Cardiac septum (tissue), 1 donor: ENCODE measurements around the gene RYK. TPM values are rescaled to one million over a fixed set of nuclear protein-coding genes. Genes with fewer than 3 reads are reported as not detected.

Source experiments
- DNase-seq: peaks from one replicate; pipeline ENCODE4 v3.0.0-alpha.2; 2020; ENCODE audit warnings: low spot score
- intact Hi-C: fragments of 100-400 bp; cut with DNase I; formaldehyde crosslinking; loops from one replicate; pipeline ENCODE4 v1.14.0; 2022
- total RNA-seq: library from RNA; stranded (reverse); fragmentation: NEBNext Ultra II Directional; extraction: Animal tissue kit (Norgen Biotek cat#: 25700); gene quantifications from one replicate; pipeline ENCODE4 v1.2.1, GENCODE V29; 2021
- donor health status: DM: no; HTN: no; CAD: no.

The RYK gene
- total RNA-seq, 1 donor from 2014 or later = 44.2 TPM

GRCh38 chr3:134260987-134261386, 10.3 kb upstream of the RYK start:
- no peak for DNase-seq
- intact Hi-C loops = no loop called here

DNA sequence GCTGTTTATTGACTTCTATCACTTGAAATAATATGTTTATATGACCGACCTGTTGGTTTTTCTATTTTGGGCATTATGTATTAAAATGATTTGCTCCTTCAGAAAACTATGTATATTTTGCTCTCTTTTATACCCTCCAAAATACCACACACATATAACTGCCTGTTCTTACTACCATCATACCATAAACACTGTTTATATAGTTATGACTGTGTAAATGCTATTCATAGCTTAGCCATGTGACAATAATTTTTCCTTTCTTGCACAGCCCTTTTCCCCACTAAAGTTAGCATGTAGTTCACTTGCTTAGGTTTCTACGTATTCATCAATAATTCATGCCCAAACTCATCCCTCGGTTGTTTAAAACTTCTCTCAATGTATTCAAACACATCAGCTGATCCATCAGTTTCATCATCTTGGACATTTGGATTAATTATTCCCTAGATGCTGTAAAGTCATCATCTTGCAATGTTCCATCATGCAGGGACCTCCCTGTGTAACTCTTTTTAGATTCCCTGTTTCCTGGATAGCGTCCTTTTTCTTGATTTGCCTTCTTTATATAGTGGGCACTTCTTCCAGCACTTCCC, 8.2 kb upstream of the RYK start:
- DNase-seq = no peak
- intact Hi-C loops = no loop called here

DNA sequence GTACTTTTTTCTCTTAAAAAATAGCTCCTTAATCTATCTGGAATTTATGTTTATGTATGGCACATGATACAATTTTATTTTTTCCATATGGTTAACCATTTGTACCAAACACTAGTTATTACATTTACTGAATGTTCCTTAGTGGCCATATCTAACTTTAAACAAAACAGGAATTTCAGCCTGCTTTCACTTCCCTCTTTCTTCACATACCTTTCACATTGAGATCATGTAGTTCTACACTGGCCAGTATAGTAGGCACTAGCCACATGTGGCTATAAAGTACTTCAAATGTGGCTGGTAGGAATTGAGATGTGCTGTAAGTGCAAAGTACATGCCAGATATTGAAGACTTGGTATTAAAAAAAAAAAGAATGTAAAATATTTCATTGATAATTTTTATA, 4.7 kb upstream of the RYK start:
- intact Hi-C loops = no loop called here

DNA sequence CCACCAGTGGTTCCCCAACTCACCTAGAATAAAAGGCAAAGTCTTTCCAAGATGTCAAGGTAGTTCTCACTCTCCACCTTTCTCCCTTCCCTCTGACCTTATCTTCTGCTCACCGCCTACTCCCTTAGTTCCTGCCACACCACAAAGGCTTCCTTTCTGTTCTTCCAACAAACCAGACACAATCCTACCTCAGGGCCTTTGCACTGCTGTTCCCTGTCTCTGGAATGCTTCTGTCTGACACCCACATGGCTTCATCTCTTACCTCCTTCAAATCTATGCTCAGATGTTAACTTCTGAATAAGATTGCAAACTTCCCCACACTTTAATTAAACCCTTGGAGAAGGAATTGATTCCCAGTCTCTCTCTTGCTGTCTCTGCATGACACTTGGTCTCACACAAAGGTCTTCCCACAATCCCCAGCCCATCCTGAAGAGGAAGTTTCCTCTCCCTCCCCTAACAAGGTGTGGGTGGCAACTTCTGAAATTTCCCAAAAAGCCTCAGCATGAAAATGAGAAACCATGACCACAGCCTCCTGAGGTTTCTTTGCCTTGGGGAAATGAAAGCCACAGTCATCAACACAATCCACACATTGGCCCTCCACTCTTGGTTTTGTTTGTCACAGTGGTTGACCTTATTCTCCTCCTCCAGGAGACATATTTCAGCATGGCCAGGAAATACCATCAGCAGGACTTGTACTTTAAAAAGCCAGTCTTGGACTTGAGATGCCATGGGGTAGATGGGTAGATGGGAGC, 3.0 kb upstream of the RYK start:
- no peak for DNase-seq
- intact Hi-C loops = loop anchor here (5.0 kb wide), 1 partner anchor 119 kb away; the partner anchor contains the start of gene AMOTL2

More for the DNA sequence above, 4.7 kb upstream of the RYK start:
- DNase-seq = no peak

DNA sequence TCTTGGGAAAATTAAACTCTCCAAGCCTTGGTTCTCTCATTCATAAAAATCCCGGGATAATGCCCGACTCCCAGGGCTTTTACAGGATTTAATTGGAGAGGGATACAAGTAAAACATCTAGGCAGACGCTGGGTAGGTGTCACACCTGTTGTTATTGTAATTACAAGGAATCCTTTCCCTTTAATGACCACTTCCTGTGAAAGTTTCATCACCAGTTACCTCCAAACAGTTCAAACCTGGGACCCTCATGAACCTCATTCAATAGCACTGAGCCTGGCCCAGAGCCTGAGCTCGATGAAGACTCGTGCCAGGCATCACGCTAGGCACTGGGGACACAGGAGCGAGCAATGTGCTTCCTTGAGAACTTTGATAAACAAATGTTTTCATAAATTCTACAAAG, 2.1 kb upstream of the RYK start:
- DNase-seq = no peak
- intact Hi-C loops = loop anchor here (5.0 kb wide), 1 partner anchor 120 kb away; the partner anchor contains the start of gene AMOTL2

DNA sequence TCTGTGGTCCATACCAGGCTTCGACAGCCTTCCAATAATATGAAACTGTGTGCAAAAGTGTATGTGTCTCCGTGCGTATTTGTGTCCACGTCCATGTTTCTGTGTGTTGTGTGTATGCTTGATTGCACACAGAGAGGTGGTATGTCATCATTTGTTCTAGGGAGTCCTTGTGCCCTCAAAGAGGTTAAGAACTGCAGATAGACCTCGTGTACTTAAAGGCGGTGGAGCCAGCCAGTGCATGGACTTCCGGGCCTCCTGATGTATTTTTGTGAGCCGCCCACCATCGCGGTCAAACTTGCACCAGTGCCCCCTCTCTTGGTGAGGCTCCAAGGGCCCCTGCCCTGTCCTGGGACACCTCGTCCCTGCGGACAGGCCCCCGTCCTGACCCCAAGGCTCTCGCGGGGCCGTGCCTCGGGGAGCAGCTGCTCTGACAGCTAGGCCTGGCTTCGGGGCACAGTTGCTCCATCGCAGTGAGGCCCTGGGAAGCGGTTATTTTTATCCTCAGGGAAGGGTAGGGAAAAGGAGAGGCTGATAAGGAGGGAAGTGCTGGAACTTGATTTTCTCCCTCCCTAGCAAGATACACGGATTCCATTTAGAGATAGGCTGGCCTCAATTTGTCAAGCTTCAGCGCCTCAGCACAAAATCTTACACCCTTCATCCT, 1.2 kb upstream of the RYK start:
- no peak for DNase-seq
- intact Hi-C loops = loop anchor here (5.0 kb wide), 1 partner anchor 120 kb away; the partner anchor contains the start of gene AMOTL2

DNA sequence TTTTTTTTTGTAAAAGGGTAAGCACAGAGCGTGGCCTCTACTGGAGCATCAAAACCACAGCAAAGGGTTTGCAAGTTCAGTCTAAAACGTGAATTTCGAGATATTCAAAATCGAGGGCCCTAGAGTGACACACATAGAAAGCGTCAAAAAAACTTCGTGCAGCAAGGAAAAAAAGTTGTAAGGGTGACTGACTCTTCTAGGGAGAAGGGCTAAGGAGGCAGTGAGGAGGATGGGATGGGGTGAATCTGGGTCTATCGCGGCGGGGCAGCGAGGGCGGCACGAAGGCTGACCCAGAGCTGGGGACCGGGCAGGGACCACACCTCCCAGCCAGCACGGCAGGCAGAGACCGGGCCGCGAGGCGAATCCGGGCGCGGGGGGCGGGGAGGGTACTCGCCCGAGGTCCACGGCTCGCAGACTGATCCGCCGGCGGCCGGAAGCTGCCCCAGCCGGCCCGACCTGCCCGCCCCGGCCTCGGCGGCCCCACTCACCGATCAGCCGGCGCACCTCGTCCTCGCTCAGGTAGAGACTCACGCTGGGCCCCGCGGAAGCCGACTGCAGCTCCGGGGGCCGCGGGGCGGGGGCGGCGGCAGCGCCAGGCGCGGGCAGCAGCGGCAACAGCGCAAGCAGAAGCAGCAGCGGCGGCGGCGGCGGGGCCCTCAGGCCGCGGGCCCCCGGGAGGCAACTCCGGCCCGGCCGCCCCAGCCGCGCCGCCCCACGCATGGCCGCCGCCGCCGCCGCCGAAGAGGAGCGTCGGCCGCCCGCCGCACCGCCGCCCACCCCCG, 533 bp downstream of the RYK start:
- intact Hi-C loops = loop anchor here (5.0 kb wide), 1 partner anchor 122 kb away; the partner anchor contains the start of gene AMOTL2
- DNase-seq = peak; percentile 82

DNA sequence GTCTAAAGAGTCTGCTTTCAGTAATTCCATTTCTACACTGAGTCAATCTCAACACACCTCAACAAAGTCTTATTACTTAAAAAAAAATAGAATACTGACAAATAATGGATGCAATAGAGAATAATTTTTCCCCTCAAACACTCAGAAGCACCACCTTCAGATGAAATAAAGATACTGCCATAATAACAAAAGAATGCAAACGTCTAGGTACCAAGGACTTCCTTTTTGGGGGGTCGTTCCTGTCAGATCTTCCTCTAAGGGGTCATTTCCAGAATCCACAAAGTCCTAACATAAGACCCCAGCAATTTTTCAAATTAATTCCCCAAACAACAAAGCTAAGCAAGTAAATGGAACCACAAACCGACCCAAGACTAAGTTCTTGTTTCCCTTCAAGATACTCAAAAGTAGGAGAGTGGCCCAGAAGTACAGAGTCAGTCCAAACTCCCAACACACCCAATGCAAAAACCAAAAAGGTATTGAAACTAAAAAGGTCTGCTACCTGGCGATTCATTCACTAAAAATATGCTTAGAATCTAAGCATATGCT, 1.3 kb downstream of the RYK start:
- DNase-seq = no peak
- intact Hi-C loops = no loop called here

DNA sequence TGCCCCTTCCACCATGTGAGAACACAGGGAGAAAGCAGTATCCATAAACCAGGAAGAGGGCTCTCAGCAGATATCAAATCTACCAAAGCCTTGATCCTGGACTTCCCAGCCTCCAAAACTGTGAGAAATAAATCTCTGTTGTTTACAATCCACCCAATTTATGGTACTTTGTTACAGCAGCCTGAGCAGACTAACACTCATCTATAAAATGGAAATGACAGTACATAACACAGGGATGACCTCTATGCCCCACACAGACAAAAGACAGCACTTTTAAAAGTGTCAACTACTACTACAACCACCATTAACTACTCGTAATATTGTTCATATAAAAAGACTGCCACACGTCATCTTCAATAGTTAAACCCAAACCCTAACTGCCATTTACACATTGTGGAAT, 5.7 kb downstream of the RYK start:
- intact Hi-C loops = loop anchor here (2.0 kb wide), 1 partner anchor 14 kb away; no protein-coding TSS in a partner anchor
- no peak for DNase-seq

DNA sequence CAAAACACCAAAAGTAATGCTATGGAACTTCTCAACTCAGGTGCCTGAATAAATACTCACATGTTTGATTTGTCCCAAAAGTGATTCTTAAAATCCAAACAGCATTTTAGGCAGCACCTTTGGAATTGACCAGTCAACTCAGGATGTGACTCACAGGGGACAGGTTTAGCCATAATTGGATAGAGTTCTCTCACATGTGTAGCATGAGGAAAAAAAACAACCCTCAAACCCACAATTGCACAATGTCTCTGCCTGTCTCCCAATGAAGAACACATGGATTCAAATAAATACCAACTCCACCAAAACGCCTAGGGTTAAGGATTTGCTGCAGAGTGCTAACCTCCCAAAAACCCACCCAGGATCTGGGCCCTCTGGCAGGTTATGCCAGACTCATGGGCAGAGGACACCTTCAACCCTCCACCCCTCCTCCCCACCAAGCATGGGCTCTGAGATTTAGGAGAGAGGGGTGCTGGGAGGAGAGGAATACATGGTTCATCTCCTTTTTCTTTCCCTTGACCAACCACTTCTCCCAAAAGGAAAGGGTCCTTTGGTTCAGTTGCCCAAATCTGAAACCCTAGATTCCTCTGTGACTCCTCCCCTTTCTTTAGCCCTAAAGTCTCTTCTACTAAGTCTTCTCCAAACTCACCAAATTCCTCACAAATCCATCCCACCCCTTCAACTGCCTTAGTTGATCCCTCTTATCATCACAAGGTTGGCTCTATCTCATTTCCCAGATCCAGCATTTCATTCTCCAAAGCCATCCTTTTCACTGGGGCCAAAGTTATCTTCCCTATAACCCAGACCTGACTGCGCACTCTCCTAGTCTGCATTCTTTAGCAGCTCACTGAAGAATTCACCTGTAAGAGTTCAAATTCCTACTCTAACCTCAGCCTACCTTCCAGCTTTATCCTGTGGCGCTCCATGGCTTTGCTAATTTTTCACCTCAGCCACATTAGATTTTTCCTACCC, 7.7 kb downstream of the RYK start:
- intact Hi-C loops = no loop called here
- no peak for DNase-seq

DNA sequence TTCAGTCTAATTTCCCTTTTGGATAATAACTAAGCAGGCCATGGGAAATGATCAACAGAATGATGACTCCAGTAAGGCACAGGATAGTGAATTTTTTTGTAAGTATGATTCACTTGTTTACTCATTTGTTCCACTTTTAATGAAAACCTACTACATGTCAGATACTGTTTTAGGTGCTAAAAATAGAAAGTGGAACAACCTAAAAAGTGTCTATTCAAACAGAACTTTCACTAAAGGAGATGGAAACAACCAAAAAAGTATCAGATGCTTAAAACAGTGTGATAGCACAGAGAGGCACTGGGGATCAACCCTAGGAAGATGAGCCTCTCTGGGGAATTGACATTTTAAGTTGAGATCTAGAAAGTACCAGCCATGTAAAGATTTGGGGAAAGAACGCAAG, 11.1 kb downstream of the RYK start:
- DNase-seq = no peak

GRCh38 chr3:134237454-134238145, 13.1 kb downstream of the RYK start:
- no peak for DNase-seq
- intact Hi-C loops = no loop called here

More for the DNA sequence above, 11.1 kb downstream of the RYK start:
- intact Hi-C loops = no loop called here

DNA sequence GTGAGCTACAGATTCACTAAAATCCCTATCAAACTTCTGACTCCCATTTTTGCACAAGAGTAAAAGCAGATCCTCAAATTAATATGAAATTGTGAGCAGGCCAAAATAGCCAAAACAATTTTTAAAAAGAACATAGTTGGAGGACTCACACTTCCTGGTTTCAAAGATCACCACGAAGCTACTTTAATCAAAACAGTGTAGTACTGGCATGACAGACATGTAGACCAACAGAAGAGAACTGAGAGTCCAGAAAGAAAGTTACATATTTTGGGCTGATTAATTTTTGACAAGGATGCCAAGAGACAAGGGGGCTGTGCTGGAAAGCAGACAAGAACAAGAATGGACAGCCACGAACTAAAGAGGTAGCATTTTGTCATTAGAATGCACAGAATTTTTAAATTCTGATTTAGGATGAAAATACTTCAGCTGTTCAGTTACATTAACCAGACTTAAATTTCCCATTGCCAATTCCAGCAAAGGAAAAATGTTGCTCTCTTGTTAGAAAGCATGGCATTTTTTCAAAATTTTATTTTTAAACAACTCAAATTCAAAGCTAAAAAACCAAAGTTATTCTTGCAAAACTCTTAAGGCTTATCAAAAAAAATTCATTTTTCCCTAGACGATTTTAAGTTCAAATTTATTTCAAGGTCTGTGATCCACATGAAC, 14.0 kb downstream of the RYK start:
- intact Hi-C loops = no loop called here

GRCh38 chr3:134235577-134236076, 15.0 kb downstream of the RYK start:
- no peak for DNase-seq
- intact Hi-C loops = no loop called here

More for the DNA sequence above, 14.0 kb downstream of the RYK start:
- no peak for DNase-seq

- intact Hi-C loops = no loop called here
- DNase-seq = no peak
These were observed 17.7 kb downstream of the RYK start for GRCh38 chr3:134232951-134233350.

- no peak for DNase-seq
- intact Hi-C loops = no loop called here
These were observed 18.5 kb downstream of the RYK start for GRCh38 chr3:134232151-134232550.

GRCh38 chr3:134231131-134231530, 19.5 kb downstream of the RYK start:
- DNase-seq = no peak
- intact Hi-C loops = loop anchor here (2.0 kb wide), 1 partner anchor 14 kb away; no protein-coding TSS in a partner anchor
